Panc1 (cell line): ENCODE data around the gene PITX3.

ENCODE experiments used
- CTCF ChIP-seq: fragments of 450-650 bp; IDR thresholded peaks from 2 replicates; pipeline ENCODE4 v1.5.1; 2017; ENCODE audit warnings: mild to moderate bottlenecking
- POLR2AphosphoS5 ChIP-seq: IDR thresholded peaks from 2 replicates; pipeline ENCODE4 v1.6.1; 2012; ENCODE audit warnings: mild to moderate bottlenecking, low read depth, low read length, moderate library complexity
- REST ChIP-seq, 2 experiments: IDR thresholded peaks; 2 replicates each; pipeline ENCODE4 v1.6.1; 2011 to 2012; ENCODE audit warnings: low read depth in 2 of 2, control low read depth in 1 of 2, low read length in 1 of 2, mild to moderate bottlenecking in 1 of 2, moderate library complexity in 1 of 2; ENCODE audit not compliant: insufficient read depth in 1 of 2

- no peak for TF ChIP-seq CTCF
- TF ChIP-seq REST (IDR thresholded peaks at IDR 0.05; ENCODE audit: insufficient read depth in 1 of 2, low read depth in 2 of 2, low read length in 1 of 2) = no peak
- TF ChIP-seq POLR2AphosphoS5 = no peak
Observed at GRCh38 chr10:102225646-102226541, 15.4 kb downstream of the PITX3 start, which contains the start of gene ELOVL3.
